PC-3 (cell line): ENCODE data around the gene DERA.

Experiments used
- CTCF ChIP-seq: fragments of 300-600 bp; sonication (generic); conservative IDR thresholded peaks from 2 replicates; pipeline ENCODE4 v1.5.1; 2017; ENCODE audit warnings: antibody characterized with exemption, low read depth, mild to moderate bottlenecking, low read length
- EZH2 ChIP-seq: fragments of 300-600 bp; sonication (generic); IDR thresholded peaks from one replicate; pipeline ENCODE4 v1.6.1; 2017; ENCODE audit warnings: antibody characterized with exemption, mild to moderate bottlenecking, low read length; ENCODE audit not compliant: unreplicated experiment
- EZH2phosphoT487 ChIP-seq: fragments of 300-600 bp; sonication (generic); IDR thresholded peaks from 2 replicates; pipeline ENCODE4 v1.6.1; 2018; ENCODE audit warnings: mild to moderate bottlenecking, antibody characterized with exemption, low read length, borderline replicate concordance

- TF ChIP-seq CTCF (no peak), EZH2 (no peak), EZH2phosphoT487 (no peak)
Observed at GRCh38 chr12:15928870-15929571, 17.9 kb downstream of the DERA start.
